Effector memory CD8-positive, alpha-beta T cell (primary cell): ENCODE results near the gene DCAF10.
"Not testable (repeated sequence)": the region's sequence is repeated elsewhere in the genome, so short reads cannot be mapped to it uniquely, and the experiment has no call there.

ENCODE experiments used
- ATAC-seq: fragments of 150-1000 bp; cut with Tn5 transposase; replicated peaks from 2 replicates; pipeline ENCODE4 v1.10.0; 2021; ENCODE audit warnings: mild to moderate bottlenecking, moderate library complexity
- DNase-seq, 3 experiments: peaks; one replicate each; pipeline ENCODE4 v3.0.0; 2021
- H3K27ac Mint-ChIP-seq, 2 donors: one replicate each; pipeline ENCODE4 v1.8.0; 2022; ENCODE audit warnings: mild to moderate bottlenecking in 2 of 2, mixed read lengths in 2 of 2, moderate library complexity in 2 of 2
- H3K27me3 Mint-ChIP-seq, 2 donors: one replicate each; pipeline ENCODE4 v1.8.0; 2022; ENCODE audit warnings: mixed read lengths in 2 of 2
- H3K36me3 Mint-ChIP-seq: one replicate; pipeline ENCODE4 v1.8.0; 2022; ENCODE audit warnings: mild to moderate bottlenecking, moderate library complexity, mixed read lengths; ENCODE audit not compliant: insufficient read depth
- H3K4me1 Mint-ChIP-seq, 2 donors: one replicate each; pipeline ENCODE4 v1.8.0; 2022; ENCODE audit warnings: low read depth in 2 of 2, mixed read lengths in 2 of 2
- H3K4me3 Mint-ChIP-seq, 2 donors: one replicate each; pipeline ENCODE4 v1.8.0; 2022; ENCODE audit warnings: mild to moderate bottlenecking in 2 of 2, mixed read lengths in 2 of 2, moderate library complexity in 2 of 2
- H3K9me3 Mint-ChIP-seq, 2 donors: one replicate each; pipeline ENCODE4 v1.8.0; 2022; ENCODE audit warnings: mixed read lengths in 2 of 2
- total RNA-seq, 9 experiments: gene quantifications; one replicate each; lab custom pipeline; 2026; lab: John Stamatoyannopoulos, UW

Gene DCAF10, protein sequence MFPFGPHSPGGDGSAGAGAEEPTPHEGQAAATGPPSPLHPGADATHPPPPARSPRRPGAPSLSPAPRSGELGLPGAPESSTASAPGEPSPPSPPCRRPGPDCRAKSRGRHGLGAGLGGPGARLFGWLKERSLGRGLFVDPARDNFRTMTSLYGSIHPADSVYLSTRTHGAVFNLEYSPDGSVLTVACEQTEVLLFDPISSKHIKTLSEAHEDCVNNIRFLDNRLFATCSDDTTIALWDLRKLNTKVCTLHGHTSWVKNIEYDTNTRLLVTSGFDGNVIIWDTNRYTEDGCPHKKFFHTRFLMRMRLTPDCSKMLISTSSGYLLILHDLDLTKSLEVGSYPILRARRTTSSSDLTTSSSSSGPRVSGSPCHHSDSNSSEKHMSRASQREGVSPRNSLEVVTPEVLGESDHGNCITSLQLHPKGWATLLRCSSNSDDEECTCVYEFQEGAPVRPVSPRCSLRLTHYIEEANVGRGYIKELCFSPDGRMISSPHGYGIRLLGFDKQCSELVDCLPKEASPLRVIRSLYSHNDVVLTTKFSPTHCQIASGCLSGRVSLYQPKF
- total RNA-seq = 20.2 to 73.6 (median 48.9) reads per million in 9 experiments

DNA sequence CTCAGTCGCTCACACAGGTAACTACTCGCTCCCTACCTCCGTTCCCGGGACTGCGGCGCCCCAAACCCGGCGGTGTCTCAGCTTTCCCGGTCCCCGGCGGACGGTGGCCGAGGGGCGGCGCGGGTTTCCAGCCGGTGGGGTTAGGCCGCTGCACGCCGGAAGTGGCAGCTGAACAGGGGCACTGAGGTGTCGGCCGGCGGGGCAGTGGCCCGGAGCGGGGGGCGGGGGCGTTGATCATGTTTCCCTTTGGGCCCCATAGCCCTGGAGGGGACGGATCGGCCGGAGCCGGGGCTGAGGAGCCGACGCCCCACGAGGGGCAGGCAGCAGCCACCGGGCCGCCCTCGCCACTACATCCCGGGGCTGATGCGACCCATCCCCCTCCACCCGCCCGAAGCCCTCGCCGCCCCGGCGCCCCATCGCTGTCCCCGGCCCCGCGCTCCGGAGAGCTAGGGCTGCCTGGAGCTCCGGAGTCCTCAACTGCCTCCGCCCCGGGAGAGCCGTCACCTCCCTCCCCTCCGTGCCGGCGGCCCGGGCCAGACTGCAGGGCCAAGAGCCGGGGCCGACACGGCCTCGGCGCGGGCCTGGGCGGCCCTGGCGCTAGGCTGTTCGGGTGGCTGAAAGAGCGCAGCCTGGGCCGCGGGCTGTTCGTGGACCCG, at the start of gene DCAF10:
Gene DCAF10, plus strand, starts transcription at position 167 of the 656 bp plus-strand sequence. Its CDS starts 70 bp downstream, at position 237.
- Mint-ChIP-seq H3K4me3 (peak within 1 kb of the TSS; percentile 87 to 88), H3K4me1 (peaks cover 14 to 36% of the 10 kb centered on the region in 2 donors), H3K27ac (peak within 1 kb of the TSS; percentile 90 to 92), H3K36me3 (peaks cover 14% of the 10 kb centered on the region), H3K27me3 (no peaks in the 10 kb centered on the region), H3K9me3 (no peaks in the 10 kb centered on the region)
- ATAC-seq = peak; percentile 84
- peak; percentile 86 to 94 (median 91) for DNase-seq

DNA sequence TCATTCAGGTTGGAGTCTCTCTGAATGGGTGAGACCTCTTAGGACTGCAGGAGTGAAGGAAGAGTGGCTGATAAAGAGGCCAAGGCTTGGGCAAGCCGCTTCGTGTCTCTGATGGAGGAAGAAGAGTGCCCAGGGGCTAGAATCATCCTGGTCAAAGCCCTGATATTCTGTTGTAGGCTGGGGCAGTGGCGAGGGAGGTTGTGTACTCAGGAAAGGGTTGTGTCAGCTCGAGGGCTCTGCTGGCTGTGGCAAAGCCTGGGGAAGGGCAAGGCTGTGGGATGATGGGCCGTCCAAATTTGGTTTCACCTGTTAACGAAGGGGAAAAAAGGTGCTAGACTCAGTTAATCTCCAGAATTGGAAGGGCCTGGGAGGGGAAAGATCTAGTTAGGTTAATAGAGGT, 49.4 kb upstream of the DCAF10 start:
- H3K9me3 Mint-ChIP-seq = no peaks in the 10 kb centered on the region
- H3K4me1 Mint-ChIP-seq = peaks cover 12 to 18% of the 10 kb centered on the region in 2 donors
- H3K36me3 Mint-ChIP-seq = peaks cover 8% of the 10 kb centered on the region
- peak overlapping the region; percentile 26 to 32 for H3K4me3 Mint-ChIP-seq
- DNase-seq = no peak
- ATAC-seq = no peak
- no peaks in the 10 kb centered on the region for H3K27me3 Mint-ChIP-seq
- peak overlapping the region; percentile 25 to 83 for H3K27ac Mint-ChIP-seq

DNA sequence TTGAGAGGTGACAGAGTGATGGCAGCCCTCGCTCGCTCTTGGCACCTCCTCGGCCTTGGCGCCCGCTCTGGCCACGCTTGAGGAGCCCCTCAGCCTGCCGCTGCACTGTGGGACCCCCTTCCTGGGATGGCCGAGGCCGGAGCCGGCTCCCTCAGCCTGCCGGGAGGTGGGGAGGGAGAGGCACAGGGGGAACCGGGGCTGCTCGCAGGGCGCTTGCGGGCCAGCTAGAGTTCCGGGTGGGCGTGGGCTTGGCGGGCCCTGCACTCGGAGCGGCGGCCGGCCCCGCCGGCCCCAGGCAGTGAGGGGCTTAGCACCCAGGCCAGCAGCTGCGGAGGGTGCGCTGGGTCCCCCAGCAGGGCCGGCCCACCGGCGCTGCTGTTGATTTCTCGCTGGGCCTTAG, 48.9 kb upstream of the DCAF10 start:
- not testable (repeated sequence) for H3K4me3 Mint-ChIP-seq, H3K9me3 Mint-ChIP-seq, H3K36me3 Mint-ChIP-seq, DNase-seq, H3K27me3 Mint-ChIP-seq, ATAC-seq
- peaks cover 13 to 18% of the 10 kb centered on the region in 2 donors for H3K4me1 Mint-ChIP-seq
- H3K27ac Mint-ChIP-seq = peak overlapping the region in 1 of 2 donors; percentile 83

DNA sequence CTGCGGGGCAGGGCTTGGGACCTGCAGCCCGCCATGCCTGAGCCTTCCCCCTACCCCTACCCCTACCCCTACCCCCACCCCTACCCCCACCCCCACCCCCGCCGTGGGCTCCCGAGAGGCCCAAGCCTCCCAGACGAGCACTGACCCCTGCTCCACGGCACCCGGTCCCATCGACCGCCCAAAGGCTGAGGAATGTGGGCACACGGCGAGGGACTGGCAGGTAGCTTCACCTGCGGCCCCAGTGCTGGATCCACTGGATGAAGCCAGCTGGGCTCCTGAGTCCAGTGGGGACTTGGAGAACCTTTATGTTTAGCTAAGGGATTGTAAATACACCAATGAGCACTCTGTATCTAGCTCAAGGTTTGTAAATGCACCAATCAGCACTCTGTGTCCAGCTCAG, 48.5 kb upstream of the DCAF10 start:
- not testable (repeated sequence) for ATAC-seq, H3K27ac Mint-ChIP-seq, H3K4me3 Mint-ChIP-seq, H3K27me3 Mint-ChIP-seq, H3K9me3 Mint-ChIP-seq, DNase-seq
- Mint-ChIP-seq H3K4me1 (peaks cover 15 to 18% of the 10 kb centered on the region in 2 donors), H3K36me3 (peaks cover 12% of the 10 kb centered on the region)

DNA sequence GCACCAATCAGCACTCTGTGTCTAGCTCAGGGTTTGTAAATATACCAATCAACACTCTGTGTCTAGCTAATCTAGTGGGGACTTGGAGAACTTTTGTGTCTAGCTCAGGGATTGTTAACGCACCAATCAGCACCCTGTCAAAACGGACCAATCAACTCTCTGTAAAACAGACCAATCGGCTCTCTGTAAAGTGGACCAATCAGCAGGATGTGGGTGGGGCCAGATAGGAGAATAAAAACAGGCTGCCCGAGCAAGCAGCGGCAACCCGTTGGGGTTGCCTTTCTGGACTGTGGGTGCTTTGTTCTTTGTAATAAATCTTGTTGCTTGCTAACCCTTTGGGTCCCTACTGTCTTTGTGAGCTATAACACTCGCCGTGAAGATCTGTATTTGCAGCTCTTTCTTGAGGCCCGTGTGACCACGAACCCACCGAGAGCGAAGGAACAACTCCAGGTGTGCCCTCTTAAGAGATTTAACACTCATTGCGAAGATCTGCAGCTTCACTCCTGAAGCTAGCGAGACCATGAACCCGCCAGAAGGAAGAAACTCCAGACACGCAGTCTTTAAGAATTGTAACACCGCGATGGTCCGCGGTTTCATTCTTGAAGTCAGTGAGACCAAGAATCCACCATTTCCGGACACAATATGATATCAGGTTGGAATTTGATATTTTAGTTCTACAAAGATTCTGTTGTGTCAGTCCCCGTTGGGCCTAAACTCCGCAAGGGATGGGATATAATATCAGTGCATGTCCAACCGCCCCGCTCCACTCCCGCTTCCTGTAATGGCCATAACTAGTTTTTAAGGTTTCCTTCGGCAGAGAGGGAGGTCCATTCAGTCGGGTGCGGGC, 47.7 kb upstream of the DCAF10 start:
- Mint-ChIP-seq H3K4me1 (peaks cover 18 to 21% of the 10 kb centered on the region in 2 donors), H3K9me3 (no peaks in the 10 kb centered on the region), H3K4me3 (peak overlapping the region; percentile 89 to 92), H3K27ac (peak overlapping the region; percentile 94 to 96), H3K36me3 (peaks cover 12% of the 10 kb centered on the region), H3K27me3 (no peaks in the 10 kb centered on the region)
- ATAC-seq = no peak
- no peak for DNase-seq

DNA sequence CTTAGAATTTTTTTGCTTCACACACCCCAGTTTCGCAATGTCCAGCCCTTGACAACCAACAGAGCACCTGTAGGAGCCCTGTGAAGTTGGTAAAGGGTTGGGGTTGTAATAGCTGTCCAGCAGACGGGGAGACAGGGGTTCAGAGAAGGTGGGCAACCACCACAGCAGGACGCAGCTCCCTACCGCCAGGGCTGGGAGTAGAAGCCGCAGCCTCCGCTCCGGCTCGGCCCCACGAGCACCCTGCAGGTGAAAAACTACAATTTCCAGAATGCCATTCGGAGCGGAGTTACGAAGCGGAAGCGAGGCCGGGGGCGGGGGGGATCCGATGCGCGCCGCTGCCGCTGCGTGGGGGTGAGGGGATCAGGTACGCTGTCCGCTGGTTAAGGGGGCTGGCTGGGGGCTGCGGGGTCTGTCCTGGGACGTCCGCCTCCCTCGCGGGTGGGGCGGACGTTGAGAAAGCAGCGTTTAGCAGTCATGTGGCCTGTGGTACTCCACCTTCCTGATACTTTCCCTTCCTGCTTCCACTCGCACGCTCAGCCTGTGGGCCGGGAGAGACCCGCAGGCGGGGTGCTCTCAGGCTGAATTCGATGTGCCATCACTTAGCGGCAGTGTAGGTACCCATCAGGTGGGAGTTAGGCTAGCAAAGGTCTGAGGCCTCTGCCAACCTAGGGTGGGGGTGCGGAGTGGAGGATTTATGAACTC, 47.0 kb upstream of the DCAF10 start, which contains the start of gene TRMT10B:
Gene TRMT10B, plus strand, starts transcription at position 317 of the 702 bp plus-strand sequence. CDS start 8,127 bp downstream, outside the sequence.
- Mint-ChIP-seq H3K4me3 (peak within 1 kb of the TSS; percentile 89 to 92), H3K27me3 (no peaks in the 10 kb centered on the region), H3K4me1 (peaks cover 19 to 21% of the 10 kb centered on the region in 2 donors), H3K9me3 (no peaks in the 10 kb centered on the region), H3K27ac (peak within 1 kb of the TSS; percentile 94 to 96), H3K36me3 (peaks cover 12% of the 10 kb centered on the region)
- DNase-seq (peak; percentile 48 to 53 (median 53)), ATAC-seq (peak; percentile 94)

DNA sequence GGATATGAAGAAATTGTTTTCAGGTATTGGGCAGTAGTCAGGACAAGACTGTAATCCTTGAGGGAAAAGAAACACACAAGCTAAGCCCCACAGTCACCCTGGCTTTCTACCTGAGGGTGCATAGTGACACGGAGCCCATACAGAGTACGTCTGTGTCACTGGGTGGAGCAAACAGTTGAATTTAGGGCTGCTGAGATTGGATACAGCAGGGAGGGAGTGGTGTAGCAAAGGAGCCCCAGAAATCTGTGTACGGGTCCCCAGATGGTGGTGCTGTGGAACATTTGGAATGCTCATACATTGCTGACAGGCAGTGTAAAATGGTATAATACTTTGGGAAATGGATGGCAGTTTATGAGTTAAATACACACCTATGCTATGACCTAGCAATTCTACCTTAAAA, 41.9 kb upstream of the DCAF10 start:
- no peaks in the 10 kb centered on the region for H3K9me3 Mint-ChIP-seq
- H3K4me3 Mint-ChIP-seq = no peak overlapping the region
- ATAC-seq (no peak), DNase-seq (no peak)
- H3K27me3 Mint-ChIP-seq = no peaks in the 10 kb centered on the region
- H3K4me1 Mint-ChIP-seq = peaks cover 21 to 24% of the 10 kb centered on the region in 2 donors
- peak overlapping the region in 1 of 2 donors; percentile 79 for H3K27ac Mint-ChIP-seq
- peaks cover 14% of the 10 kb centered on the region for H3K36me3 Mint-ChIP-seq

DNA sequence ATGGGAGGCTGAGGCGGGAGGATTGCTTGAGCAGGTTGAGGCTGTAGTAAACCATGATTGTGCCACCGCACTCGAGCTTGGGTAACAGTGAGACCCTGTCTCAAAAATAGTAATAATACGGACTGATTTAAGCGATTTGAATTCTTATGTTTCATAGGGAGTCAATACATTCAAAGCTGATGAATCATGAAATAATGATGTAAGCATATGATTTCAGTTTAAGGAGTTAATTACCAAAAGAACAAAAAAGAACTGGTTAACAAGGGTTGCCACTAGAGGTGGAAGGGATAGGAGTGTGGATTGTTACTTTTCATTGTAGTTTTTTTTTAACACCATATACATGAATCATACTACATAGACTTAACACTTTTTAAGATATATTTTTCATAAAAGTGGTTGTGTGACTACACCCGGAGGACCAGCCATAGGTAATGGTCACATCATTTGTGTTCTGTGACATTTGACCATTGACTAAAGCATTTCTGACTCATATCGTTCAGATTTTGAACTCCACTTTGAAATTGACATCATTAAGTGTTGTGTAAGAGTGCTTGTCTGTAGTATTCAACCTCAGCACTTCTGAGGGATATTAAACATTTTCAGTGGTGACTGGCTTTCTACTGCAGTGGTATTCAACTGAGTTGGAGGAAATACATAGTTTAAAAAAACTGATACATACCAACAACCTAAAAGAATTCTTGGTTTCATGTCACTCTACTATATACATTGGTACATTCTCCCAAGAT, 40.0 kb upstream of the DCAF10 start:
- Mint-ChIP-seq H3K27me3 (no peaks in the 10 kb centered on the region), H3K36me3 (peaks cover 18% of the 10 kb centered on the region), H3K4me1 (peaks cover 9 to 10% of the 10 kb centered on the region in 2 donors), H3K9me3 (no peaks in the 10 kb centered on the region), H3K4me3 (no peak overlapping the region), H3K27ac (peak overlapping the region in 1 of 2 donors; percentile 16)
- ATAC-seq (no peak), DNase-seq (no peak)

DNA sequence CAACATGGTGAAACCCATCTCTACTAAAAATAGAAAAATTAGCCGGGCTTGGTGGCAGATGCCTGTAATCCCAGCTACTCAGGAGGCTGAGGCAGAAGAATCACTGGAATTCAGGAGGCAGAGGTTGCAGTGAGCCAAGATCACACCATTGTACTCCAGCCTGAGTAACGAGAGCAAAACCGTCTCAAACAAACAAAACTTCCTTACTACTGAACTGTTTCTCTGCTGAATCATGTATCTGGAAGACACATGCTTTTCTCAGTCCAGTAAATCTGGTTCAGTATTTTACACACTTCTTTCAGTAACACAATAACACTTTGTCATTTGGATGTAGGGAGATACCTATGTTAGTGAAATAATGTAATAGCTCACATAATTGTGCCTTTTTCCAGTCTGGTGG, 39.1 kb upstream of the DCAF10 start:
- Mint-ChIP-seq H3K4me3 (no peak overlapping the region), H3K4me1 (peaks cover 9 to 11% of the 10 kb centered on the region in 2 donors), H3K9me3 (no peaks in the 10 kb centered on the region), H3K27ac (peak overlapping the region; percentile 16 to 53), H3K36me3 (peaks cover 18% of the 10 kb centered on the region), H3K27me3 (no peaks in the 10 kb centered on the region)
- DNase-seq = no peak
- ATAC-seq = no peak

DNA sequence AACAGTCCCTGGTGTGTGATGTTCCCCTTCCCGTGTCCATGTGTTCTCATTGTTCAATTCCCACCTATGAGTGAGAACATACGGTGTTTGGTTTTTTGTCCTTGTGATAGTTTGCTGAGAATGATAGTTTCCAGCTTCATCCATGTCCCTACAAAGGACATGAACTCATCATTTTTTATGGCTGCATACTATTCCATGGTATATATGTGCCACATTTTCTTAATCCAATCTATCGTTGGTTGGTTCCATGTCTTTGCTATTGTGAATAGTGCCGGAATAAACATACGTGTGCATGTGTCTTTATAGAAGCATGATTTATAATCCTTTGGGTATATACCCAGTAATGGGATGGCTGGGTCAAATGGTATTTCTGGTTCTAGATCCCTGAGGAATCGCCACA, 35.3 kb upstream of the DCAF10 start:
- not testable (repeated sequence) for DNase-seq, H3K27ac Mint-ChIP-seq, ATAC-seq, H3K27me3 Mint-ChIP-seq, H3K9me3 Mint-ChIP-seq, H3K4me3 Mint-ChIP-seq
- peaks cover 6 to 10% of the 10 kb centered on the region in 2 donors for H3K4me1 Mint-ChIP-seq
- H3K36me3 Mint-ChIP-seq = peaks cover 19% of the 10 kb centered on the region

DNA sequence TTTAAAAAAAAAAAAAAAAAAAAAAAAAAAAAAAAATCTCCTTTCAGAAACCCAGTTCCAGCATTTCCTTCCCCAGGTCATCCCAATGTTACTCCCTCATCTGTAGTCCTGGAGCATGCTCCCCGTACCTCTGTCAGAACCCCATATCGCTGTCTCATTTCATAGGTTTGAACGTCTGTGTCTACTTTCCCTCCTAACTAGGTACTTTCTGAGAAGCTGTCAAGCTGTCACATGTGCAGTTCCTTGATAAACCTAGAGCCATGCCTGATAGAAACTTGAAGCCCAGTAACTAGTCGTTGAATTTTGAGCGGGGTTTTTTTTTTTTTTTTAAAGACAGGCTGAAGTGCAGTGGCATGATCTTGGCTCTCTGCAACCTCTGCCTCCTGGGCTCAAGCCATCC, 31.3 kb upstream of the DCAF10 start:
- H3K27me3 Mint-ChIP-seq = no peaks in the 10 kb centered on the region
- ATAC-seq (no peak), DNase-seq (no peak)
- H3K9me3 Mint-ChIP-seq = no peaks in the 10 kb centered on the region
- no peak overlapping the region for H3K4me3 Mint-ChIP-seq
- H3K4me1 Mint-ChIP-seq = peaks cover 4 to 10% of the 10 kb centered on the region in 2 donors
- peaks cover 25% of the 10 kb centered on the region for H3K36me3 Mint-ChIP-seq
- H3K27ac Mint-ChIP-seq = peak overlapping the region; percentile 29 to 49

DNA sequence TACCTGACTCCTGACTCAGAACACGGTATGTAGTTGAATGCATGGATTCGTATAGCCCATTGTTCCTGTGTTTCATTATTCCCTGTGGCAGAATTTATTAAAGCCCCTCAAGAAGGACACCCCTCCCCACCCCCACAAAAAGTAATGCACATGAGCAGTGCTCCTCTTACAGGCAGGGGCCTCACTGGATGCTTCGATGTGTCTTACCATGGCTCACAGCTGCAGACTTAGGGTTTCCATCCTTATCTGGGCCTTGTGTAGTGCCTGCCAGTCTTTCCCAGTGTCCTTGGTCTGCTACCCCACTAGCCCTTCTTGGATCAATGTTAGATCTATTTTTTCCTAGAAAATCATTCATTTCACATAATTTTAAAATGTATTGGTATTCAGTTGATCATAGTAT, 30.6 kb upstream of the DCAF10 start:
- Mint-ChIP-seq H3K4me3 (no peak overlapping the region), H3K36me3 (peaks cover 23% of the 10 kb centered on the region), H3K9me3 (no peaks in the 10 kb centered on the region), H3K27ac (peak overlapping the region in 1 of 2 donors; percentile 29), H3K4me1 (peaks cover 4 to 10% of the 10 kb centered on the region in 2 donors), H3K27me3 (no peaks in the 10 kb centered on the region)
- ATAC-seq = no peak
- DNase-seq = no peak
